GDM1 (cell line): ENCODE measurements around the gene OSBPL9.
"Not testable (repeated sequence)": the region's sequence is repeated elsewhere in the genome, so short reads cannot be mapped to it uniquely, and the experiment has no call there.

Experiments
- DNase-seq: peaks from one replicate; lab custom pipeline; 2025; lab: John Stamatoyannopoulos, UW

OSBPL9 gene

GRCh38 chr1:51636764-51637522, 20.1 kb downstream of the OSBPL9 start:
- DNase-seq = no peak

DNA sequence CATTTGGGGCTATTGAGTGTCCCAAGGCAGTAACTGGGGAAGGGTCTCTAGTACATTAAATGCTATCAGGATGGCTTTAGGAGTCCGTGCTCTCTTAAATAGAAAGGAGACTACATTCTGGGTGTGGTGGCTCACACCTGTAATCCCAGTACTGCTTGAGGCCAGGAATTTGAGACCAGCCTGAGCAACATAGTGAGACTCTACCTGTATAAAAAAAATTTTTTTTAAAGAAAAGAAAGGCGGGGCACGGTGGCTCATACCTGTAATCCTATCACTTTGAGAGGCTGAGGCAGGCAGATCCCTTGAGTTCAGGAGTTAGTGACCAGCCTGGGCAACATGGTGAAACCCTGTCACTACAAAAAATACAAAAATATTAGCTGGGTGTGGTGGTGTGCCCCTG, 21.5 kb downstream of the OSBPL9 start:
- no peak for DNase-seq

GRCh38 chr1:51639694-51640093, 22.8 kb downstream of the OSBPL9 start:
- DNase-seq = no peak

GRCh38 chr1:51641096-51641495, 24.2 kb downstream of the OSBPL9 start:
- no peak for DNase-seq

DNA sequence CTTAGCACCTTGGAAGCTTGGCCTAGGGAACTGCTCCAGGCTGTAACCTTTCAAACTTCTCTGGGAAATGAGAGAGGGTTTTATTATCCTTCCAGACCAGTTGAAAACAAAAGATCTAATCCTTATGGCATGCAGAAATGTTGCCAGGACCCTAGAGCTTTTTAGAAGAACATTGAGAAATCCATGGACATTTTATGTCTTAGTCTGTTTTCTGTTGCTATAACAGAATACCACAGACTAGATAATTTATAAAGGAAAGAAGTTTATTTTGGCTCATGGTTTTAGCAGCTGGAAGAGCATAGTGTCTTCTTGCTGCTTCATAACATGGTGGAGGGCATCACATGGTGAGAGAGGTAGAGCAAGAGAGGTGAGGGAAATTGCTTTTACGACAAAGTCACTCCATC, 25.8 kb downstream of the OSBPL9 start:
- DNase-seq = no peak

- no peak for DNase-seq
Observed at GRCh38 chr1:51643362-51643761, 26.5 kb downstream of the OSBPL9 start.

- DNase-seq = no peak
Observed at GRCh38 chr1:51644020-51644419, 27.1 kb downstream of the OSBPL9 start.

DNA sequence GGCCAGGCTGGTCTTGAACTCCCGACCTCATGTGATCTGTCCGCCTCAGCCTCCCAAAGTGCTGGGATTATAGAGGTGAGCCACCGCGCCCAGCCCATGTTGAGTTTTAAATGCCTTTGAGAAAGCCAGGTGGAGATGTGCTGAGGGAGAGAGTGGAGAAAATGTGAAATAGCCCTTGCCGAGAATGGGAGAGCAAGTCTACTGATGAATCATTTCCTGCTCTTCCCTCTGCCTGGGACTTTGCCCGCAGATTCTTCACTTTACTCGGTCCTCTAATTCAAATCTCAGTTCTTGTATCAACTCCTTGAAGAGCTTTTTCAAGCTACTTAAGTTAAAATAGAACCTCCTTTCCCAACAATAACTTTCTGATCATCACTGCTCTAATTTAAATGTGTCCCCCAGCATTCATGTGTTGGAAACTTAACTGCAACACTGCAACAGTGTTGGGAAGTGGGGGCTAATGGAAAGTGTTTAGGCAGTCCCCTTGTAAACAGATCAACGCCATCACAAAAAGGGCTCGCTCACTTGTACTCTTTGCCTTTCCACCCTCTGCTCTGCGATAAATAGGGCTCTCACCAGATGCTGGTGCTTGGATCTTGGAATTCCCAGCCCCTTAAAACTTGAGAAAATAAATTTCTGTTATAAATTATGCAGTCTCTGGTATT, 27.8 kb downstream of the OSBPL9 start:
- DNase-seq = no peak

- DNase-seq = not testable (repeated sequence)
Observed at GRCh38 chr1:51646592-51646991, 29.7 kb downstream of the OSBPL9 start.

- DNase-seq = no peak
Observed at GRCh38 chr1:51648180-51649109, 31.6 kb downstream of the OSBPL9 start.

- DNase-seq = no peak
Observed at GRCh38 chr1:51649593-51650091, 32.8 kb downstream of the OSBPL9 start.

DNA sequence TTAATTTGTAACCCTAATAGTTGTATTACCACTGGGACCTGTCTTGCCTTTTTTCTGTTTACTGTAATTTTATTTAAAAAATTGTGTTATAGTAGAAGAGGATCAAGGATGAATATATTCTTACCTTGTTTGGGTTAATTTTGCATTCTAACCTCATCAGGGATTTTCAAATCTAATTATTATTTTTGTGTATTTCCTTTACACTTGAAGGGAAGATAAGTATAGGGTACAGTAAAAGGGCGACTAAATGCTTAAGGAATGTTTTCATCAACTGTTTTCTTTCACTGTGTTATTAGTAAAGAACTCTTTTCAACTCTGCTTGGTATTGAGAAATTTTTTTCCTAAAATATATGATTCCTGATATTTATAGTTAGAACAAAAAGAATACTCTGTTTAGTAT, 33.3 kb downstream of the OSBPL9 start:
- DNase-seq = no peak

DNA sequence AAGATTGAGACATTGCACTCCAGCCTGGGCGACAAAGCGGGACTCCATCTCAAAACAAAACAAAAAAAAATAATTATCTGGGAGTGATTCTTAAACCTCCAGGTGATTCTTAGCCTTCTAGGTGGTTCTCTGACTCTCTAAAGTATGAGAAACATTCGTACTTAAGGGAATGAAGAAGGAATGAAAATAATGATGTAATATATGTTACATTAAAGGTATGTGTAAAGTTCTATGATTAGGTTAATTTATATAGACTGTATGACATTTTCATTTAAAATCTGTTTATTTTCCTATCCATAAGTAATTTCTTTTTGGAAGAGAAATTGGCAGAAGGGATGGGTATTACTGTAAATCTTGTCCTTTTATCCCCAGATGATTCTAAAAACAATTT, 34.7 kb downstream of the OSBPL9 start:
- DNase-seq = no peak

DNA sequence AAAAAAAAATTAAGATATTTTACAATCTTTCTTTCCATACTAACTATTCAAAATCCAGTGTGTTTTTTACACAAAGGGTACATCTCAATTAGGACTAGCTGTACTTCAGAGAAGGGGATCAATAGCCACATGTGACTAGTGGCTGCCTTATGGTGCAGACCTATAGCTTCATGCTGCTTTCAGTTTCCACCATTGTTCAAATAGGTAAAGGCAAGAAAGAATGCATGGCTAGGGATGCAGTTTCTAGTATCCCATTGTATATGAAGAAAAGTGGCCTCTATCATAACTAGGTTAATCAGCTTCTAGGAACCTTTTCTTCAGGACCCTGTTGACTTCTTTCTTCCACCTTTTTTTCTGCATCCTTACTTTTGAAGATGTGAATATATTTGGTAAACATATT, 35.7 kb downstream of the OSBPL9 start:
- no peak for DNase-seq

DNA sequence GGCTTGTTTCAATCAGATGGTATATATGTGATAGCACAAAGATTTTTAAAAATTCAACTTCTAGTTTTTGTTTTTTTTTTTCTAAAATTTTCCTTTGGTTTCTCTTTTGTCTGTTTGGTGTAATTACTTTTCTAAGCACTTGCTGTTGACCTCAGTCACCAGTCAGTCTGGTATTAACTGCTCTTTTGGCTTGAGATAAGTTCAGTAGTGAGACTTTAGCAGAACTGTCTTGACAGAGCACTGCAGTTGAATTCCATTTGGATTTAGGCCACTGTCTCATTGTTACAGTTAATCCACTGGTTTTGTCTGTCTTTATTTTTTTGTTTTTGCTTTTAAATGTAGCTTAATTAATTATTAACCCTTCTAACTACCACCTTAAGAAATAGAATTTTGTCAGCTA, 36.2 kb downstream of the OSBPL9 start:
- DNase-seq = no peak

DNA sequence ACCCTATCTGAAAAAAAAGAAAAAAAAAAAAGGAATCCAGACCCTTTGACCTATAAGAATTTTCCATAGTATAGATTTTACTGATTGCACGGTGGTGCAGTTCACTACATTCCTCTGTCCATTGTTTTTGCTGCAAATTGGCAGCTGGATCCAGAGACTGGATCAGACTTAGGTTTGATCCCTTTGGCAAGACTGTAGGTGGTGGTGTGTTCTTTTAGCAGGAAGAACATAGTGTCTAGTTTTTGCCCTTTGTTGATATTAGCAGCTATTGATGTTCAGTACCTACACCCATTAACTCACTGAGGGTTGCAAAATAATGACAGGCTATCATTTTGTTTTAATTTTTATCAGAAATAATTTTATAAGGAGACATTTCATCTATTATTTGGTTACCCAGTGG, 37.1 kb downstream of the OSBPL9 start:
- no peak for DNase-seq

DNA sequence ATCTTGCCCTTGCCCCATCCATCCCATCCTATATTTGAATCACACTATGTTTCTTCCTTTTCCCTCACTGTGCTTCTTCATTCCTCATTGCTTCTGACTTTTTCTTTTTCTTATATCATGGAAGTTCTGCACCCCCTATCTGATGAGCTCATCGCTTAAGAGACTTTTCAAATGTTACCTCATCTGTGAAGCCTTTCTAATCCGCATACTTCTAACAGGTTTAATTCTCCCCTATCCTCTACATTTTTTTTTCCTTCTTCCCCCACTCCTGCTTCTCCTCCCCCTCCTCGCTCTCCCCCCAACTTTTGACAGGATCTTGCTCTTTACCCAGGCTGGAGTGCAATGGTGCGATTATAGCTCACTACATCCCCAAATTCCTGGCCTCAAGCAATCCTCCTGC, 39.5 kb downstream of the OSBPL9 start:
- no peak for DNase-seq

DNA sequence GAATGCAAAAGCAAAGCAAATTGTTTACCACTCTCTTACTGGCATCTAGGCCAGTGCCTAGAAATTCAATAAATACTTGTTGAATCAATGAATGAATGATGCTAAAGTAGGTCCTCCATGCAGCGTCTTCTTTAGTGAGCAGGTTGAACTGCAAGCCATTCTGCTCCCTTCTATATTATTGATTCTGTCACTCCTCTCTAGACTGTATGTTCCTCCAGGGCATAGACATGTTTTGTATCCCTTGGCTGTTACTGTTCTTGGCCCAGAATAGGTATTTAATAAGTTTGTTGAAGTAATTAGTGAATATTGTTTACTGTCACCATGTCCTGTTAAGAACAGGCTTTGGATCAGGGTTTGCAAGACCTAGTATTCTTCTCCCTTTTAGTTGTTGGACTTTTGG, 43.7 kb downstream of the OSBPL9 start:
- DNase-seq = no peak

- no peak for DNase-seq
Observed at GRCh38 chr1:51661081-51661518, 44.2 kb downstream of the OSBPL9 start.

- DNase-seq = no peak
Observed at GRCh38 chr1:51663105-51663504, 46.2 kb downstream of the OSBPL9 start.

GRCh38 chr1:51663721-51664120, 46.8 kb downstream of the OSBPL9 start:
- DNase-seq = no peak

DNA sequence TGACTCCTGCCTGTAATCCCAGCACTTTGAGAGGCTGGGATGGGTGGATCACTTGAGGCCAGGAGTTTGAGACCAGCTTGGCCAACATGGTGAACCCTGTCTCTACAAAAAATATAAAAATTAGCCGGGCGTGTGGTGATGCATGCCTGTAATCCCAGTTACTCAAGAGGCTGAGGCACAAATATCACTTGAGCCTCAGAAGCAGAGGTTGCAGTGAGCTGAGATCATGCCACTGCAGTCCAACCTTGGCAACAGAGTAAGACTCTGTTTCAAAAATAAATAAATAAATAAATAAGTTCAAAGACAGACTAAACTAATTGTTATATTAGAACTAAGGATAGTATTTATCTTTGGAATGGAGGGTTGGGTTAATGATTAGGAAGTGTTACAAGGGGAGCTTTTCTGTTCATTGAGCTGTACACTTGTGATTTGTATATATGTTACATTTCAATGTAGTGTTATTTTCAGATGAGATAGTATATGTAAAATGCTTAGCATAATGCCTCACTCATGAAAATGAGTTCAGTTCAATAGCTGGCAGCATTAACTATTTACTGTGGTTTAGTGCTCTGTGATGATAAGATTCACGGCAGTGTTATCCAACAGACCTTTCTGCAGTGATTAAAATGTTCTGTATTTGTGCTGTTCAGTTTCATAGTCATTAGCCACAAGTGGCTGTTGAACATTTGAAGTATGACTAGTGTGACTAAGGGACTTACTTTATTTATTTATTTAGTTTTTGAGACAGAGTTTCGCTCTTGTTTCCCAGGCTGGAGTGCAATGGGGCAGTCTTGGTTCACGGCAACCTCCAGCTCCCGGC, 47.7 kb downstream of the OSBPL9 start:
- DNase-seq = no peak
